PC-3 (cell line): ENCODE measurements around the gene MTFMT. TPM values are rescaled to one million over a fixed set of nuclear protein-coding genes. Genes with fewer than 3 reads are reported as not detected.

Experiments
- ATAC-seq: fragments of 200-7000 bp; cut with Tn5 transposase; 2 replicates; pipeline ENCODE4 v1.9.1; 2020; ENCODE audit warnings: mild to moderate bottlenecking, moderate library complexity
- BruUV-seq: library from RNA; stranded (reverse); fragments of 400-500 nt; replicated peaks from 2 replicates; lab custom pipeline; 2021; lab: Mats Ljungman, UMichigan
- CTCF ChIA-PET: fragments of 300-600 bp; sonication (Branson Sonifier 250); formaldehyde crosslinking; loops from one replicate; lab custom pipeline; 2022; ENCODE audit warnings: antibody characterized with exemption; lab: Charles Lee
- POLR2A ChIA-PET: fragments of 300-600 bp; sonication (Branson Sonifier 250); formaldehyde crosslinking; loops from one replicate; lab custom pipeline; 2022; ENCODE audit warnings: antibody characterized with exemption; ENCODE audit not compliant: unreplicated experiment; lab: Charles Lee
- DNase-seq: peaks from one replicate; pipeline ENCODE4 v3.0.0-alpha.2; 2015
- H2AFZ ChIP-seq: fragments of 300-600 bp; sonication (generic); 2 replicates; pipeline ENCODE4 v1.6.0; 2016; ENCODE audit warnings: antibody characterized with exemption, low read length
- H3F3A ChIP-seq: fragments of 300-600 bp; sonication (generic); one replicate; pipeline ENCODE4 v1.6.0; 2017; ENCODE audit warnings: antibody characterized with exemption, low read length, control low read depth, mild to moderate bottlenecking; ENCODE audit not compliant: unreplicated experiment
- H3K27ac ChIP-seq: fragments of 300-600 bp; sonication (generic); 2 replicates; pipeline ENCODE4 v1.5.1; 2016; ENCODE audit warnings: mild to moderate bottlenecking, low read length
- H3K27me3 ChIP-seq: fragments of 300-600 bp; sonication (generic); 2 replicates; pipeline ENCODE4 v1.6.1; 2016; ENCODE audit warnings: low read length, mixed read lengths
- H3K36me3 ChIP-seq: fragments of 300-600 bp; sonication (generic); 2 replicates; pipeline ENCODE4 v1.6.1; 2016; ENCODE audit warnings: low read depth, mixed run types, low read length, mixed read lengths
- H3K4me1 ChIP-seq: fragments of 300-600 bp; sonication (generic); 2 replicates; pipeline ENCODE4 v1.5.1; 2016; ENCODE audit warnings: low read length; ENCODE audit not compliant: insufficient read depth
- H3K4me2 ChIP-seq: fragments of 300-600 bp; sonication (generic); 2 replicates; pipeline ENCODE4 v1.6.0; 2016; ENCODE audit warnings: low read length
- H3K4me3 ChIP-seq: fragments of 300-600 bp; sonication (generic); 2 replicates; pipeline ENCODE4 v1.5.1; 2016; ENCODE audit warnings: mild to moderate bottlenecking, low read length, mixed read lengths
- H3K79me2 ChIP-seq: fragments of 300-600 bp; sonication (generic); 2 replicates; pipeline ENCODE4 v1.6.1; 2017; ENCODE audit warnings: low read length, mixed read lengths
- H3K9ac ChIP-seq: fragments of 300-600 bp; sonication (generic); 2 replicates; pipeline ENCODE4 v1.6.0; 2016; ENCODE audit warnings: mild to moderate bottlenecking, low read length
- H3K9me2 ChIP-seq: fragments of 300-600 bp; sonication (generic); replicated peaks from 2 replicates; pipeline ENCODE4 v1.6.1; 2016; ENCODE audit warnings: mixed run types, low read length, mixed read lengths
- H3K9me3 ChIP-seq: fragments of 300-600 bp; sonication (generic); 2 replicates; pipeline ENCODE4 v1.6.1; 2016; ENCODE audit warnings: low read length, mixed read lengths
- H4K20me1 ChIP-seq: fragments of 300-600 bp; sonication (generic); 2 replicates; pipeline ENCODE4 v1.6.1; 2016; ENCODE audit warnings: low read length, mixed read lengths
- CTCF ChIP-seq: fragments of 300-600 bp; sonication (generic); conservative IDR thresholded peaks from 2 replicates; pipeline ENCODE4 v1.5.1; 2017; ENCODE audit warnings: antibody characterized with exemption, low read depth, mild to moderate bottlenecking, low read length
- EZH2 ChIP-seq: fragments of 300-600 bp; sonication (generic); IDR thresholded peaks from one replicate; pipeline ENCODE4 v1.6.1; 2017; ENCODE audit warnings: antibody characterized with exemption, mild to moderate bottlenecking, low read length; ENCODE audit not compliant: unreplicated experiment
- EZH2phosphoT487 ChIP-seq: fragments of 300-600 bp; sonication (generic); IDR thresholded peaks from 2 replicates; pipeline ENCODE4 v1.6.1; 2018; ENCODE audit warnings: mild to moderate bottlenecking, antibody characterized with exemption, low read length, borderline replicate concordance
- intact Hi-C: fragments of 100-400 bp; cut with micrococcal nuclease; formaldehyde crosslinking; loops from 2 replicates; pipeline ENCODE4 v1.9.0; 2023
- total RNA-seq: library from RNA; depleted of rRNA; stranded (reverse); fragments of >200 nt; gene quantifications from 2 replicates; pipeline ENCODE4 v1.2.3, GENCODE V29; 2014

The MTFMT gene
- total RNA-seq, 1 experiment from 2014 or later, result 15.5 TPM

- intact Hi-C loops, result no loop called here
- POLR2A ChIA-PET, result no interaction called here
Measured at GRCh38 chr15:64997066-64997465, 32.4 kb downstream of the MTFMT start.

GRCh38 chr15:64993290-64993689, 36.1 kb downstream of the MTFMT start:
- H3K36me3 ChIP-seq, result no peaks in the 10 kb centered on the region
- peaks cover 13% of the 10 kb centered on the region for H3K79me2 ChIP-seq
- TF ChIP-seq CTCF, result no peak
- TF ChIP-seq EZH2phosphoT487, result no peak
- TF ChIP-seq EZH2, result no peak
- no peak overlapping the region for H3K27ac ChIP-seq
- intact Hi-C loops, result no loop called here
- no peak overlapping the region for H3K4me2 ChIP-seq
- no peaks in the 10 kb centered on the region for H3K9me3 ChIP-seq
- BruUV-seq, result no TSS peak
- no peak for DNase-seq
- H3F3A ChIP-seq, result no peaks in the 10 kb centered on the region
- H3K4me3 ChIP-seq, result no peak overlapping the region
- H3K27me3 ChIP-seq, result no peaks in the 10 kb centered on the region
- peaks cover 7% of the 10 kb centered on the region; the same call in 1 of the 2 replicates for H3K4me1 ChIP-seq
- ATAC-seq, result no peak
- no peaks in the 10 kb centered on the region for H4K20me1 ChIP-seq
- no peak overlapping the region for H3K9ac ChIP-seq
- H2AFZ ChIP-seq, result no peak overlapping the region
- ChIA-PET CTCF (no interaction called here), POLR2A (no interaction called here)
- no peaks in the 10 kb centered on the region for H3K9me2 ChIP-seq

More at GRCh38 chr15:64997066-64997465, 32.4 kb downstream of the MTFMT start:
- CTCF ChIA-PET, result no interaction called here
- no peaks in the 10 kb centered on the region for H3K4me1 ChIP-seq
- TF ChIP-seq CTCF (no peak), EZH2phosphoT487 (no peak), EZH2 (no peak)
- no peaks in the 10 kb centered on the region for H4K20me1 ChIP-seq
- H3K36me3 ChIP-seq, result no peaks in the 10 kb centered on the region
- H3K9me3 ChIP-seq, result no peaks in the 10 kb centered on the region
- DNase-seq, result no peak
- H3K4me3 ChIP-seq, result no peak overlapping the region
- no peak overlapping the region for H2AFZ ChIP-seq
- no peaks in the 10 kb centered on the region for H3K27me3 ChIP-seq
- H3K79me2 ChIP-seq, result no peaks in the 10 kb centered on the region
- no peaks in the 10 kb centered on the region for H3K9me2 ChIP-seq
- H3K4me2 ChIP-seq, result no peak overlapping the region
- no peak overlapping the region for H3K27ac ChIP-seq
- H3F3A ChIP-seq, result no peaks in the 10 kb centered on the region
- no peak for ATAC-seq
- BruUV-seq, result no TSS peak
- no peak overlapping the region for H3K9ac ChIP-seq

- no peak overlapping the region for H3K27ac ChIP-seq
- no peak overlapping the region; the same call in 1 of the 2 replicates for H2AFZ ChIP-seq
- intact Hi-C loops, result no loop called here
- no peak for ATAC-seq
- no peak overlapping the region for H3K4me3 ChIP-seq
- DNase-seq, result no peak
- ChIA-PET POLR2A (no interaction called here), CTCF (no interaction called here)
- H3K9me2 ChIP-seq, result no peaks in the 10 kb centered on the region
- H3K27me3 ChIP-seq, result no peaks in the 10 kb centered on the region
- H3K4me2 ChIP-seq, result no peak overlapping the region
- no peaks in the 10 kb centered on the region for H3K36me3 ChIP-seq
- H3F3A ChIP-seq, result no peaks in the 10 kb centered on the region
- no TSS peak for BruUV-seq
- peaks cover 19% of the 10 kb centered on the region; the same call in 1 of the 2 replicates for H3K4me1 ChIP-seq
- peaks cover 30% of the 10 kb centered on the region for H3K79me2 ChIP-seq
- H3K9me3 ChIP-seq, result no peaks in the 10 kb centered on the region
- no peaks in the 10 kb centered on the region for H4K20me1 ChIP-seq
- no peak for TF ChIP-seq EZH2
- no peak for TF ChIP-seq EZH2phosphoT487
- TF ChIP-seq CTCF, result no peak
- H3K9ac ChIP-seq, result no peak overlapping the region
Measured at GRCh38 chr15:64991536-64992135, 37.8 kb downstream of the MTFMT start.
